ENCODE data around the gene CFAP20DC. TPM values are rescaled to one million over a fixed set of nuclear protein-coding genes. Genes with fewer than 3 reads are reported as not detected.

The CFAP20DC gene
- total and polyA plus RNA-seq, 2 donors (not counting 1 experiment from before 2014, with no cell fraction given): 1.9 to 3.8 TPM

DNA sequence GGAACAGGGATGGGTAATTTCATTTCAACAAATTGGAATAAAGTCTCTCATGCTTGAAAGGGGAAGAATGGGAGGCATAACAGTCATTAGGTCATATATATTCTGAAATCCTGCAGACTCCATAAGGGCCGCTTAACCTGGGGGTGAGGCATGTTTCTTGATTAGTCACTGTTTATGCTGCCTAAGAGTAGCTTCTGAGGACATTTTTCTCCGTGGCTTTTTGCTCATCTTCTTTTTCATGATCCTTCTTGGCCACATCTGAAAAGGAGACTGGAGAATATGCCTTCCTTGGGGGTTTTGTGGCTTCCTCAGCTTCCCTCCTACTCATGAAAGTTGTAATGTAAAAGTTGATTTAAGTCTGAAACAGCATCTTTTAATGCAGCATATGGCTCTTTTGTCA is 20.0 kb upstream of the CFAP20DC start:
- H3K9me3 ChIP-seq (ENCODE audit: control insufficient read depth, insufficient read depth, low read depth, low read length): no peaks in the 10 kb centered on the region
- H3K27me3 ChIP-seq (ENCODE audit: control insufficient read depth, insufficient read depth, low read length): no peaks in the 10 kb centered on the region
- H3K36me3 ChIP-seq (ENCODE audit: control insufficient read depth, insufficient read depth, low read length): no peaks in the 10 kb centered on the region
- H4K20me1 ChIP-seq (ENCODE audit: control insufficient read depth, extremely low read depth, insufficient read depth, low read length): no peaks in the 10 kb centered on the region
- no peak overlapping the region for H3K4me2 ChIP-seq (ENCODE audit: extremely low read depth, insufficient read depth, low read length)
- H3K4me3 ChIP-seq (replicated peaks in 1 of 4; ENCODE audit: control extremely low read depth in 1 of 4, insufficient read depth in 1 of 4, low read depth in 3 of 4, low read length in 4 of 4): no peak overlapping the region
- no peak overlapping the region for H3K27ac ChIP-seq (ENCODE audit: insufficient read depth, low read length)
- H3K4me1 ChIP-seq (ENCODE audit: control insufficient read depth, extremely low read depth, insufficient read depth, low read length): no peaks in the 10 kb centered on the region
- no peak for DNase-seq (ENCODE audit: low read depth in 2 of 2)
- TF ChIP-seq, protein P1, sequence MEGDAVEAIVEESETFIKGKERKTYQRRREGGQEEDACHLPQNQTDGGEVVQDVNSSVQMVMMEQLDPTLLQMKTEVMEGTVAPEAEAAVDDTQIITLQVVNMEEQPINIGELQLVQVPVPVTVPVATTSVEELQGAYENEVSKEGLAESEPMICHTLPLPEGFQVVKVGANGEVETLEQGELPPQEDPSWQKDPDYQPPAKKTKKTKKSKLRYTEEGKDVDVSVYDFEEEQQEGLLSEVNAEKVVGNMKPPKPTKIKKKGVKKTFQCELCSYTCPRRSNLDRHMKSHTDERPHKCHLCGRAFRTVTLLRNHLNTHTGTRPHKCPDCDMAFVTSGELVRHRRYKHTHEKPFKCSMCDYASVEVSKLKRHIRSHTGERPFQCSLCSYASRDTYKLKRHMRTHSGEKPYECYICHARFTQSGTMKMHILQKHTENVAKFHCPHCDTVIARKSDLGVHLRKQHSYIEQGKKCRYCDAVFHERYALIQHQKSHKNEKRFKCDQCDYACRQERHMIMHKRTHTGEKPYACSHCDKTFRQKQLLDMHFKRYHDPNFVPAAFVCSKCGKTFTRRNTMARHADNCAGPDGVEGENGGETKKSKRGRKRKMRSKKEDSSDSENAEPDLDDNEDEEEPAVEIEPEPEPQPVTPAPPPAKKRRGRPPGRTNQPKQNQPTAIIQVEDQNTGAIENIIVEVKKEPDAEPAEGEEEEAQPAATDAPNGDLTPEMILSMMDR (conservative IDR thresholded peaks at IDR 0.05 in 1 of 2, IDR thresholded peaks at IDR 0.05 in 1 of 2; ENCODE audit: low read depth in 1 of 2, low read length in 2 of 2): no peak
- no peak for TF ChIP-seq EZH2 (IDR thresholded peaks at IDR 0.05; ENCODE audit: low read length, missing control alignments)
- H3K9ac ChIP-seq (ENCODE audit: insufficient read depth, low read length): no peak overlapping the region
- H3K79me2 ChIP-seq (ENCODE audit: control insufficient read depth, insufficient read depth, low read length): no peaks in the 10 kb centered on the region
- no peak overlapping the region for H2AFZ ChIP-seq (ENCODE audit: low read length)

DNA sequence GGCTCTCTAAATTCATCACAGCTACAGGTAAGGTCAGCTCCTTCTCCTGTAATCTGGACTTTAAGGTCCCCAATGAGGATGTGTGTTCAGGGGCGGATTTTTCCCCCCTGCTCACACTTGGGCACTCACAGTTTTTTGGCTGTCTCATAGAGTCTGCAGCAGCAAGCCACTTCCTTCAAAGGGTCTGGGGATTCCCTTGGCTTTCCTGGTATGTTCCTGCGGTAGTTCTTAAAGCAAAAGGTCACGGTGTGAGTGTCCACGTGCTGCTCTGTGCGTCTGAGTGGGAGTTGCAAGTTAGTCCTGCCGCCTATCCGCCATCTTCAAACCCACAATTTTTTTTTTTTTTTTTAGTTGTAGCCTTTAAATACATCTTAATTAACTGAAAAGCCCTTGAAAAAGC is 15.4 kb upstream of the CFAP20DC start:
- Histone ChIP-seq H3K9ac (ENCODE audit: insufficient read depth, low read length) (no peak overlapping the region), H3K36me3 (ENCODE audit: control insufficient read depth, insufficient read depth, low read length) (no peaks in the 10 kb centered on the region), H3K27me3 (ENCODE audit: control insufficient read depth, insufficient read depth, low read length) (no peaks in the 10 kb centered on the region), H4K20me1 (ENCODE audit: control insufficient read depth, extremely low read depth, insufficient read depth, low read length) (no peaks in the 10 kb centered on the region), H3K4me2 (ENCODE audit: extremely low read depth, insufficient read depth, low read length) (no peak overlapping the region), H2AFZ (ENCODE audit: low read length) (no peak overlapping the region), H3K9me3 (ENCODE audit: control insufficient read depth, insufficient read depth, low read depth, low read length) (no peaks in the 10 kb centered on the region), H3K79me2 (ENCODE audit: control insufficient read depth, insufficient read depth, low read length) (no peaks in the 10 kb centered on the region), H3K4me1 (ENCODE audit: control insufficient read depth, extremely low read depth, insufficient read depth, low read length) (no peaks in the 10 kb centered on the region), H3K27ac (ENCODE audit: insufficient read depth, low read length) (no peak overlapping the region), H3K4me3 (replicated peaks in 1 of 4; ENCODE audit: control extremely low read depth in 1 of 4, insufficient read depth in 1 of 4, low read depth in 3 of 4, low read length in 4 of 4) (no peak overlapping the region)
- no peak for DNase-seq (ENCODE audit: low read depth in 2 of 2)
- no peak for TF ChIP-seq EZH2 (IDR thresholded peaks at IDR 0.05; ENCODE audit: low read length, missing control alignments)
- TF ChIP-seq, protein P1 (conservative IDR thresholded peaks at IDR 0.05 in 1 of 2, IDR thresholded peaks at IDR 0.05 in 1 of 2; ENCODE audit: low read depth in 1 of 2, low read length in 2 of 2): no peak

DNA sequence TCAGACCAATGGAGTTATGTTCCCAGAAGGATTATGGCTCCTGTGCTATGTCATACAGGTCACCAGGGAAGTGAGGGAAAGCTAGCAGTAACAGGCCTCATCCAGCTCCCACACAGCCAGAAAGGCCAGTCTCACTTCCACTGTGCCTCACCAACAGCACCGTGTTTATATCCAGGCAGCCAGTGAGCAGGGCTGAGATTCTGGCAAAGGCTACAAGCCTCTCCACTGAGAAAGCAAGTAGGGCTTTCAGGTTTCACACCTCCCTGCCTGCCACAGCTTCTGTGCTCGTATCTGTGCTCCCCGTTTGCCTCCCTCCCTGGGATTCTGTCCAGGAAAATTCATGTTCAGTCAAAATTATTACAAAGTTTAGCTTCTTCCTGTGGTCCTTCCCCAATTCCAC is 14.9 kb upstream of the CFAP20DC start:
- Histone ChIP-seq H3K27me3 (ENCODE audit: control insufficient read depth, insufficient read depth, low read length) (no peaks in the 10 kb centered on the region), H3K36me3 (ENCODE audit: control insufficient read depth, insufficient read depth, low read length) (no peaks in the 10 kb centered on the region), H3K4me1 (ENCODE audit: control insufficient read depth, extremely low read depth, insufficient read depth, low read length) (no peaks in the 10 kb centered on the region), H4K20me1 (ENCODE audit: control insufficient read depth, extremely low read depth, insufficient read depth, low read length) (no peaks in the 10 kb centered on the region), H2AFZ (ENCODE audit: low read length) (no peak overlapping the region), H3K27ac (ENCODE audit: insufficient read depth, low read length) (no peak overlapping the region), H3K4me3 (replicated peaks in 1 of 4; ENCODE audit: control extremely low read depth in 1 of 4, insufficient read depth in 1 of 4, low read depth in 3 of 4, low read length in 4 of 4) (no peak overlapping the region), H3K79me2 (ENCODE audit: control insufficient read depth, insufficient read depth, low read length) (no peaks in the 10 kb centered on the region), H3K4me2 (ENCODE audit: extremely low read depth, insufficient read depth, low read length) (no peak overlapping the region), H3K9ac (ENCODE audit: insufficient read depth, low read length) (no peak overlapping the region), H3K9me3 (ENCODE audit: control insufficient read depth, insufficient read depth, low read depth, low read length) (no peaks in the 10 kb centered on the region)
- no peak for DNase-seq (ENCODE audit: low read depth in 2 of 2)
- TF ChIP-seq EZH2 (IDR thresholded peaks at IDR 0.05; ENCODE audit: low read length, missing control alignments): no peak
- TF ChIP-seq, protein P1 (conservative IDR thresholded peaks at IDR 0.05 in 1 of 2, IDR thresholded peaks at IDR 0.05 in 1 of 2; ENCODE audit: low read depth in 1 of 2, low read length in 2 of 2): no peak
